ENCODE measurements around the gene RAI1. TPM values are rescaled to one million over a fixed set of nuclear protein-coding genes. Genes with fewer than 3 reads are reported as not detected.

Gene RAI1
- total and polyA plus RNA-seq, 2 of the 8 experiments (the other 6 are each of a cell fraction or from before 2014, with no cell fraction given): 0.39 to 1.2 TPM

GRCh38 chr17:17757956-17758845 is 76.9 kb downstream of the RAI1 start:
- no peak for FAIRE-seq
- TF ChIP-seq RNF2 (IDR thresholded peaks at IDR 0.05; ENCODE audit: borderline replicate concordance, low read depth, low read length, missing control alignments, poor library complexity, severe bottlenecking) (no peak), SIN3A (conservative IDR thresholded peaks at IDR 0.05 in 1 of 2, IDR thresholded peaks at IDR 0.05 in 1 of 2; ENCODE audit: low read depth in 1 of 2, low read length in 2 of 2) (no peak)

More at GRCh38 chr17:17757956-17758845, 76.9 kb downstream of the RAI1 start:
- H4K8ac ChIP-seq (ENCODE audit: extremely low read depth, insufficient read depth, low read length): peak overlapping the region; percentile 57; the same call in 1 of the 2 replicates
- no peak overlapping the region for H3K27ac ChIP-seq (ENCODE audit: low read depth, low read length)
- peaks cover 0 to 8% (median under 1%) of the 10 kb centered on the region in 4 experiments; a peak in 6 of 7 replicates for H3K4me1 ChIP-seq (replicated peaks in 1 of 4; ENCODE audit: control insufficient read depth in 3 of 4, insufficient read depth in 4 of 4, low read length in 3 of 4)
- H3K56ac ChIP-seq (replicated peaks; ENCODE audit: insufficient read length, low read depth, low read length): no peak overlapping the region
- H3K9me3 ChIP-seq (ENCODE audit: insufficient read depth in 2 of 2, low read depth in 1 of 2, low read length in 1 of 2): no peaks in the 10 kb centered on the region
- H3K9ac ChIP-seq (replicated peaks in 1 of 4; ENCODE audit: extremely low read depth in 1 of 4, low read depth in 3 of 4, low read length in 3 of 4): no peak overlapping the region
- no peaks in the 10 kb centered on the region for H3K79me2 ChIP-seq (ENCODE audit: control insufficient read depth in 1 of 2, insufficient read depth in 2 of 2, low read length in 2 of 2)
- no peaks in the 10 kb centered on the region for H3K27me3 ChIP-seq (replicated peaks in 1 of 4; ENCODE audit: control insufficient read depth in 3 of 4, extremely low read depth in 1 of 4, insufficient read depth in 3 of 4, low read length in 3 of 4)
- CTCF ChIA-PET (ENCODE audit: partially characterized antibody): interaction anchor here (0.8 to 2.9 kb wide), 9 partner anchors 9 to 32 kb away, joined by 3 to 16 read pairs (median 4); no protein-coding TSS in a partner anchor
- H3K23ac ChIP-seq (ENCODE audit: insufficient read length): no peak overlapping the region
- 0 out of 2 replicates have a peak overlapping the region, but pooled peaks have one; percentile 75 for H2AK5ac ChIP-seq (ENCODE audit: low read depth, low read length)
- H3K4me3 ChIP-seq (ENCODE audit: extremely low read depth in 1 of 4, insufficient read depth in 2 of 4, low read depth in 3 of 4, low read length in 4 of 4): no peak overlapping the region
- no peak overlapping the region for H3K4ac ChIP-seq (replicated peaks; ENCODE audit: insufficient read length, low read depth, low read length)
- no peak overlapping the region for H3K14ac ChIP-seq (ENCODE audit: insufficient read length)
- no peak overlapping the region for H2AFZ ChIP-seq (ENCODE audit: low read length)
- no peak overlapping the region for H2BK20ac ChIP-seq (ENCODE audit: low read length)
- H2BK5ac ChIP-seq (ENCODE audit: low read depth, low read length): no peak overlapping the region
- no peak overlapping the region for H3K18ac ChIP-seq (ENCODE audit: extremely low read depth, low read length)
- H4K20me1 ChIP-seq (replicated peaks in 1 of 2; ENCODE audit: control insufficient read depth in 1 of 2, insufficient read depth in 2 of 2, low read length in 2 of 2): no peaks in the 10 kb centered on the region
- H2BK120ac ChIP-seq (replicated peaks; ENCODE audit: low read depth, low read length): no peak overlapping the region
- 91% methylated on average over 26 of the region's 26 CpGs; no CpG with 5 or more reads in 1 of the 2 experiments for WGBS, 2 experiments (ENCODE audit: extremely low coverage in 1 of 2, insufficient coverage in 1 of 2, insufficient read length in 1 of 2, insufficient replicate concordance in 2 of 2, low coverage in 1 of 2, low lambda C conversion rate in 2 of 2, missing lambda C conversion rate in 1 of 2)
- no peak for DNase-seq (ENCODE audit: low read depth in 1 of 2, low spot score in 2 of 2)
- POLR2A ChIA-PET (ENCODE audit: partially characterized antibody): interaction anchor here (1.3 to 1.7 kb wide), 3 partner anchors 9 to 13 kb away, joined by 4 read pairs; no protein-coding TSS in a partner anchor
- no peak overlapping the region for H4K5ac ChIP-seq (ENCODE audit: insufficient read length, low read depth, low read length)
- H3K36me3 ChIP-seq (ENCODE audit: control insufficient read depth in 2 of 4, insufficient read depth in 4 of 4, low read length in 3 of 4): no peaks in the 10 kb centered on the region
- H4K91ac ChIP-seq (replicated peaks; ENCODE audit: insufficient read length, low read length): no peak overlapping the region
- H2BK12ac ChIP-seq (ENCODE audit: low read depth, low read length): no peak overlapping the region
- no peak overlapping the region for H2BK15ac ChIP-seq (ENCODE audit: low read length)
- no peak overlapping the region for H3K4me2 ChIP-seq (ENCODE audit: insufficient read depth in 1 of 2, low read depth in 2 of 2, low read length in 2 of 2)
- H3K23me2 ChIP-seq (ENCODE audit: low read depth, low read length): no peaks in the 10 kb centered on the region
- H3K79me1 ChIP-seq (ENCODE audit: low read depth, low read length): no peaks in the 10 kb centered on the region

All from H1 (cell line).